ENCODE results near the gene TXNDC11.

DNA sequence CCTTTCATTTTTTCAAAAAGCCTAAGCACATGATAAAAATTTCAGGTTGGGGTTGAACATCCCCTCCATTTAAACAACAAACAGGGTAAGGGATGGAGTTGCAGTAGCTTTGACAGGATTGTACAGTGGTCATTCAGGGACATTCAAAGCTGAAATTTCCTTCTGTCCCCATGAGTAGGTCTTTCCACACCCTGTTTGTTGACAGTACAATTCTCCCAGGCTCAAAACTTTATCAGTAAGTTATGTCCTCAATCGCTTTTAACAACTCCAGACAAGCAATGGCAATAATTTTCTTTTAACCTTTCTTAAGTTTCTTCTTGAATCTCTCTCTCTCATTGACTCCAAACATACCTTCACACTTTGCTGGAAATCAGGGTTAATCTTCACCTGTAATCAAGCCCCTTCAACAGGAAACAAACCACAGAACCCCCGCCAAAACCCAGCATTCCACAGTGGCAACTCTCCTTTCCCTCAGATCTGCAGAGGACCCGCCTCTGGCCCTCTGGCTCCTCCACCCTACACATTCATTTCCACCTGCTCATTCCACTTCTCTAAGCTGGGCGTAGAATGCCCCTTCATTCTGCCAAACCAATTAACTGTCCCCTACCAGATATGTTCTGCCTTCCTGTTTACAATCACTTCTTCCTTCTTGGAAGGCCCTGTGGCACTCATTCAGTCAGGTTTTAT, 20.7 kb downstream of the TXNDC11 start:
- TF ChIP-seq, protein P1, sequence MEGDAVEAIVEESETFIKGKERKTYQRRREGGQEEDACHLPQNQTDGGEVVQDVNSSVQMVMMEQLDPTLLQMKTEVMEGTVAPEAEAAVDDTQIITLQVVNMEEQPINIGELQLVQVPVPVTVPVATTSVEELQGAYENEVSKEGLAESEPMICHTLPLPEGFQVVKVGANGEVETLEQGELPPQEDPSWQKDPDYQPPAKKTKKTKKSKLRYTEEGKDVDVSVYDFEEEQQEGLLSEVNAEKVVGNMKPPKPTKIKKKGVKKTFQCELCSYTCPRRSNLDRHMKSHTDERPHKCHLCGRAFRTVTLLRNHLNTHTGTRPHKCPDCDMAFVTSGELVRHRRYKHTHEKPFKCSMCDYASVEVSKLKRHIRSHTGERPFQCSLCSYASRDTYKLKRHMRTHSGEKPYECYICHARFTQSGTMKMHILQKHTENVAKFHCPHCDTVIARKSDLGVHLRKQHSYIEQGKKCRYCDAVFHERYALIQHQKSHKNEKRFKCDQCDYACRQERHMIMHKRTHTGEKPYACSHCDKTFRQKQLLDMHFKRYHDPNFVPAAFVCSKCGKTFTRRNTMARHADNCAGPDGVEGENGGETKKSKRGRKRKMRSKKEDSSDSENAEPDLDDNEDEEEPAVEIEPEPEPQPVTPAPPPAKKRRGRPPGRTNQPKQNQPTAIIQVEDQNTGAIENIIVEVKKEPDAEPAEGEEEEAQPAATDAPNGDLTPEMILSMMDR (IDR thresholded peaks at IDR 0.05) = no peak
- TF ChIP-seq POLR2A (IDR thresholded peaks at IDR 0.05) = no peak

All from vagina (tissue), 2 donors.